ENCODE results near the gene UMODL1. TPM values are rescaled to one million over a fixed set of nuclear protein-coding genes. Genes with fewer than 3 reads are reported as not detected.

Gene UMODL1
- total RNA-seq, 1 donor from 2014 or later: 0.49 TPM

GRCh38 chr21:42132183-42132582 is 61.1 kb downstream of the UMODL1 start:
- Histone ChIP-seq H3K9me3 (no peaks in the 10 kb centered on the region), H3K27me3 (peaks cover 2% of the 10 kb centered on the region), H3K36me3 (no peaks in the 10 kb centered on the region), H3K27ac (no peak overlapping the region), H3K4me3 (no peak overlapping the region), H3K4me1 (no peaks in the 10 kb centered on the region)
- intact Hi-C loops (cut with DNase I): no loop called here
- DNase-seq: no peak
- ATAC-seq: no peak
- no peak for TF ChIP-seq CTCF (IDR thresholded peaks at IDR 0.05)

GRCh38 chr21:42133131-42133530 is 62.0 kb downstream of the UMODL1 start:
- H3K27ac ChIP-seq: no peak overlapping the region
- H3K27me3 ChIP-seq: no peaks in the 10 kb centered on the region
- no peaks in the 10 kb centered on the region for H3K9me3 ChIP-seq
- ATAC-seq: no peak
- no peak for TF ChIP-seq CTCF (IDR thresholded peaks at IDR 0.05)
- no peaks in the 10 kb centered on the region for H3K36me3 ChIP-seq
- H3K4me3 ChIP-seq: no peak overlapping the region
- DNase-seq: no peak
- intact Hi-C loops (cut with DNase I): no loop called here
- H3K4me1 ChIP-seq: no peaks in the 10 kb centered on the region

- no peak overlapping the region for H3K4me3 ChIP-seq
- no peak for TF ChIP-seq CTCF (IDR thresholded peaks at IDR 0.05)
- intact Hi-C loops (cut with DNase I): no loop called here
- H3K27me3 ChIP-seq: no peaks in the 10 kb centered on the region
- H3K4me1 ChIP-seq: no peaks in the 10 kb centered on the region
- no peak overlapping the region for H3K27ac ChIP-seq
- no peaks in the 10 kb centered on the region for H3K36me3 ChIP-seq
- ATAC-seq (no peak), DNase-seq (no peak)
- H3K9me3 ChIP-seq: no peaks in the 10 kb centered on the region
Observed at GRCh38 chr21:42135386-42136052, 64.4 kb downstream of the UMODL1 start.

- intact Hi-C loops (cut with DNase I): no loop called here
- no peak for TF ChIP-seq CTCF (IDR thresholded peaks at IDR 0.05)
Observed at GRCh38 chr21:42137191-42137904, 66.2 kb downstream of the UMODL1 start.

GRCh38 chr21:42140196-42140934 is 69.2 kb downstream of the UMODL1 start:
- ATAC-seq (no peak), DNase-seq (no peak)
- Histone ChIP-seq H3K4me3 (no peak overlapping the region), H3K27me3 (no peaks in the 10 kb centered on the region), H3K4me1 (no peaks in the 10 kb centered on the region), H3K36me3 (no peaks in the 10 kb centered on the region), H3K27ac (no peak overlapping the region), H3K9me3 (no peaks in the 10 kb centered on the region)
- intact Hi-C loops (cut with DNase I): no loop called here
- no peak for TF ChIP-seq CTCF (IDR thresholded peaks at IDR 0.05)

More at GRCh38 chr21:42137191-42137904, 66.2 kb downstream of the UMODL1 start:
- no peak overlapping the region for H3K27ac ChIP-seq
- no peaks in the 10 kb centered on the region for H3K9me3 ChIP-seq
- no peaks in the 10 kb centered on the region for H3K36me3 ChIP-seq
- H3K27me3 ChIP-seq: no peaks in the 10 kb centered on the region
- H3K4me1 ChIP-seq: no peaks in the 10 kb centered on the region
- no peak for ATAC-seq
- no peak overlapping the region for H3K4me3 ChIP-seq
- DNase-seq: no peak
